Measurements from ENCODE around the gene PPP2R2B.

DNA sequence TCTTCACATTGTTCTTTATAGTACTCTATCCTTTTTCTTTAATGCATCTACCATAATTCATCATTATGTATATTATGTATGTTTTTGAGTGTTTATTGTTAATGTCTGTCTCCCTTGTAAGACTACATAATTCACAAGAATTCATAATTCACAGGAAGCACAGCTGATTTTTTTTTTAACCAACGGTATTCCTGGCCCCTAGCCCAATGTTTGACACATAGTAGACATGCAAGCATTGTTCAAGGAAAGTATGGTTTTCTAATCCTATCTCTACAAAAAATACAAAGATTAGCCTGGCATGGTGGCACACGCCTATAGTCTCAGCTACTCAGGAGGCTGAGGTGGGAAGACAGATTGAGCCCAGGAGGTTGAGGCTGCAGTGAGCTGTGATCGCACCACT, 160.6 kb downstream of the PPP2R2B start:
- no peak for TF ChIP-seq RAD21 (IDR thresholded peaks at IDR 0.05; ENCODE audit: low read depth)
- TF ChIP-seq EGR1 (IDR thresholded peaks at IDR 0.05), result no peak
- TF ChIP-seq EP300 (IDR thresholded peaks at IDR 0.05; ENCODE audit: borderline replicate concordance), result no peak
- TF ChIP-seq CEBPB (IDR thresholded peaks at IDR 0.05), result no peak
- no peak for TF ChIP-seq CREB1 (IDR thresholded peaks at IDR 0.05; ENCODE audit: low read depth)
- TF ChIP-seq, protein P1, sequence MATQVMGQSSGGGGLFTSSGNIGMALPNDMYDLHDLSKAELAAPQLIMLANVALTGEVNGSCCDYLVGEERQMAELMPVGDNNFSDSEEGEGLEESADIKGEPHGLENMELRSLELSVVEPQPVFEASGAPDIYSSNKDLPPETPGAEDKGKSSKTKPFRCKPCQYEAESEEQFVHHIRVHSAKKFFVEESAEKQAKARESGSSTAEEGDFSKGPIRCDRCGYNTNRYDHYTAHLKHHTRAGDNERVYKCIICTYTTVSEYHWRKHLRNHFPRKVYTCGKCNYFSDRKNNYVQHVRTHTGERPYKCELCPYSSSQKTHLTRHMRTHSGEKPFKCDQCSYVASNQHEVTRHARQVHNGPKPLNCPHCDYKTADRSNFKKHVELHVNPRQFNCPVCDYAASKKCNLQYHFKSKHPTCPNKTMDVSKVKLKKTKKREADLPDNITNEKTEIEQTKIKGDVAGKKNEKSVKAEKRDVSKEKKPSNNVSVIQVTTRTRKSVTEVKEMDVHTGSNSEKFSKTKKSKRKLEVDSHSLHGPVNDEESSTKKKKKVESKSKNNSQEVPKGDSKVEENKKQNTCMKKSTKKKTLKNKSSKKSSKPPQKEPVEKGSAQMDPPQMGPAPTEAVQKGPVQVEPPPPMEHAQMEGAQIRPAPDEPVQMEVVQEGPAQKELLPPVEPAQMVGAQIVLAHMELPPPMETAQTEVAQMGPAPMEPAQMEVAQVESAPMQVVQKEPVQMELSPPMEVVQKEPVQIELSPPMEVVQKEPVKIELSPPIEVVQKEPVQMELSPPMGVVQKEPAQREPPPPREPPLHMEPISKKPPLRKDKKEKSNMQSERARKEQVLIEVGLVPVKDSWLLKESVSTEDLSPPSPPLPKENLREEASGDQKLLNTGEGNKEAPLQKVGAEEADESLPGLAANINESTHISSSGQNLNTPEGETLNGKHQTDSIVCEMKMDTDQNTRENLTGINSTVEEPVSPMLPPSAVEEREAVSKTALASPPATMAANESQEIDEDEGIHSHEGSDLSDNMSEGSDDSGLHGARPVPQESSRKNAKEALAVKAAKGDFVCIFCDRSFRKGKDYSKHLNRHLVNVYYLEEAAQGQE (IDR thresholded peaks at IDR 0.05; ENCODE audit: low read depth), result no peak
- TF ChIP-seq TEAD4 (IDR thresholded peaks at IDR 0.05), result no peak
- no peak for TF ChIP-seq USF1 (IDR thresholded peaks at IDR 0.05)
